Liver (tissue), 9 donors: ENCODE results near the gene ASIC1. TPM values are rescaled to one million over a fixed set of nuclear protein-coding genes. Genes with fewer than 3 reads are reported as not detected.

ENCODE experiments used
- DNase-seq: peaks from one replicate; pipeline ENCODE4 v3.0.0-alpha.2; 2017; ENCODE audit warnings: low spot score
- H3K27ac ChIP-seq, 2 donors: one replicate each; pipeline ENCODE4 v1.7.0; 2013; ENCODE audit warnings: inconsistent platforms in 2 of 2, low read length in 2 of 2, control low read depth in 1 of 2, low read depth in 1 of 2, mild to moderate bottlenecking in 1 of 2
- H3K27me3 ChIP-seq, 4 donors: one replicate each; pipeline versions ENCODE4 v1.6.1 to v1.7.0; 2013; ENCODE audit warnings: low read length in 3 of 4, inconsistent platforms in 1 of 4, mild to moderate bottlenecking in 1 of 4, moderate library complexity in 1 of 4; ENCODE audit not compliant: control insufficient read depth in 4 of 4, insufficient read depth in 4 of 4
- H3K36me3 ChIP-seq, 4 donors: one replicate each; pipeline versions ENCODE4 v1.6.1 to v1.7.0; 2013; ENCODE audit warnings: low read length in 3 of 4, mild to moderate bottlenecking in 3 of 4, low read depth in 1 of 4, moderate library complexity in 1 of 4; ENCODE audit not compliant: control insufficient read depth in 4 of 4, insufficient read depth in 3 of 4
- H3K4me1 ChIP-seq, 4 donors: one replicate each; pipeline versions ENCODE4 v1.6.1 to v1.7.0; 2013; ENCODE audit warnings: low read length in 3 of 4, mild to moderate bottlenecking in 3 of 4, moderate library complexity in 1 of 4; ENCODE audit not compliant: control insufficient read depth in 4 of 4, insufficient read depth in 4 of 4
- H3K4me3 ChIP-seq, 3 donors: one replicate each; pipeline versions ENCODE4 v1.6.1 to v1.7.0; 2013; ENCODE audit warnings: low read length in 3 of 3, control low read depth in 1 of 3, low read depth in 1 of 3, mild to moderate bottlenecking in 1 of 3
- H3K9ac ChIP-seq, 2 donors: one replicate each; pipeline ENCODE4 v1.7.0; 2013; ENCODE audit warnings: low read length in 2 of 2, mild to moderate bottlenecking in 2 of 2, moderate library complexity in 2 of 2, control low read depth in 1 of 2, low read depth in 1 of 2
- H3K9me3 ChIP-seq, 4 donors: one replicate each; pipeline versions ENCODE4 v1.6.1 to v1.7.0; 2013; ENCODE audit warnings: low read length in 3 of 4; ENCODE audit not compliant: control insufficient read depth in 4 of 4
- EGR1 ChIP-seq, 2 donors: IDR thresholded peaks; 2 replicates each; pipeline ENCODE4 v1.6.1; 2016 to 2018; ENCODE audit warnings: antibody characterized with exemption in 2 of 2, low read depth in 2 of 2
- FOXA1 ChIP-seq: IDR thresholded peaks from 2 replicates; pipeline ENCODE4 v1.6.1; 2016; ENCODE audit warnings: antibody characterized with exemption
- FOXA2 ChIP-seq: IDR thresholded peaks from 2 replicates; pipeline ENCODE4 v1.6.1; 2016; ENCODE audit warnings: antibody characterized with exemption
- GABPA ChIP-seq, 2 donors: IDR thresholded peaks in 1 of 2; conservative IDR thresholded peaks in 1 of 2; 2 replicates each; pipeline ENCODE4 v1.6.1; 2016; ENCODE audit warnings: antibody characterized with exemption in 2 of 2, mild to moderate bottlenecking in 1 of 2, moderate library complexity in 1 of 2
- HNF4A ChIP-seq, 2 donors: conservative IDR thresholded peaks; 2 replicates each; pipeline ENCODE4 v1.6.1; 2016; ENCODE audit warnings: antibody characterized with exemption in 2 of 2, mild to moderate bottlenecking in 2 of 2
- HNF4G ChIP-seq: IDR thresholded peaks from 2 replicates; pipeline ENCODE4 v1.6.1; 2016; ENCODE audit warnings: antibody characterized with exemption
- JUND ChIP-seq, 2 donors: IDR thresholded peaks; 2 replicates each; pipeline ENCODE4 v1.6.1; 2016; ENCODE audit warnings: antibody characterized with exemption in 2 of 2
- NR2F2 ChIP-seq: IDR thresholded peaks from 2 replicates; pipeline ENCODE4 v1.6.1; 2016; ENCODE audit warnings: antibody characterized with exemption
- RAD21 ChIP-seq, 2 donors: IDR thresholded peaks; 2 replicates each; pipeline ENCODE4 v1.6.1; 2016; ENCODE audit warnings: antibody characterized with exemption in 2 of 2, mild to moderate bottlenecking in 2 of 2
- REST ChIP-seq: IDR thresholded peaks from 2 replicates; pipeline ENCODE4 v1.6.1; 2016; ENCODE audit warnings: antibody characterized with exemption, mild to moderate bottlenecking
- RXRA ChIP-seq, 2 donors: IDR thresholded peaks; 2 replicates each; pipeline ENCODE4 v1.6.1; 2017 to 2018; ENCODE audit warnings: antibody characterized with exemption in 2 of 2, mild to moderate bottlenecking in 1 of 2
- SP1 ChIP-seq: IDR thresholded peaks from 2 replicates; pipeline ENCODE4 v1.6.1; 2018; ENCODE audit warnings: antibody characterized with exemption, mild to moderate bottlenecking
- TAF1 ChIP-seq: conservative IDR thresholded peaks from 2 replicates; pipeline ENCODE4 v1.6.1; 2016; ENCODE audit warnings: antibody characterized with exemption, mild to moderate bottlenecking
- YY1 ChIP-seq: IDR thresholded peaks from 2 replicates; pipeline ENCODE4 v1.6.1; 2016; ENCODE audit warnings: antibody characterized with exemption, mild to moderate bottlenecking
- ZBTB33 ChIP-seq: IDR thresholded peaks from 2 replicates; pipeline ENCODE4 v1.6.1; 2016; ENCODE audit warnings: antibody characterized with exemption
- WGBS: extraction: QIAGEN DNeasy Blood & Tissue Kit; methylation state at CpG from one replicate; pipeline ENCODE4 v1.1.7; 2013; 5-methylcytosine and 5-hydroxymethylcytosine counted together
- polyA plus RNA-seq, 2 donors: library from polyadenylated mRNA; stranded (reverse) in 1 of 2; unstranded in 1 of 2; fragments of 200-250 nt in 1 of 2; fragments of >200 nt in 1 of 2; fragmentation: Nextera tagmentation in 1 of 2; extraction: Ambion mirVana in 1 of 2; gene quantifications; one replicate each; pipeline versions ENCODE4 v1.2.1 to v1.2.3, GENCODE V29; 2013 to 2015
- total RNA-seq, 2 donors: library from RNA; depleted of rRNA; stranded (reverse); fragments of >200 nt; gene quantifications; one replicate each; pipeline ENCODE4 v1.2.3, GENCODE V29; 2014
- TF ChIP-seq, protein P1 (sequence below): fragments of 150-350 bp; IDR thresholded peaks from 2 replicates; pipeline ENCODE4 v1.5.1; 2017; ENCODE audit warnings: improper control_type of control experiment, low read depth, low read length; ENCODE audit not compliant: missing input control
- TF ChIP-seq, protein P2 (sequence below): IDR thresholded peaks from 2 replicates; pipeline ENCODE4 v1.6.1; 2016; ENCODE audit warnings: antibody characterized with exemption
- TF ChIP-seq, protein P3 (sequence below): IDR thresholded peaks from 2 replicates; pipeline ENCODE4 v1.6.1; 2016; ENCODE audit warnings: antibody characterized with exemption
- donor health status: healthy.
- donor health status: healthy.
- donor health status: healthy.
- donor health status: healthy.
- donor health status: healthy.

The ASIC1 gene
- total and polyA plus RNA-seq, 4 donors = 0.05 to 0.08 (median 0.06) TPM; not detected in 1

GRCh38 chr12:50111693-50112455 is 54.5 kb downstream of the ASIC1 start, which contains the start of gene COX14:
COX14 (plus strand) TSS chr12:50112236; CDS start chr12:50120044, 7,808 bp downstream.
- under 1% methylated on average over 59 of the region's 59 CpGs for WGBS
- peak; percentile 99 for DNase-seq
- Histone ChIP-seq H3K4me1 (peaks cover 22 to 53% (median 43%) of the 10 kb centered on the region in 4 donors), H3K36me3 (peaks cover 3 to 13% (median 7%) of the 10 kb centered on the region in 4 donors), H3K9me3 (no peaks in the 10 kb centered on the region), H3K27me3 (no peaks in the 10 kb centered on the region), H3K9ac (peak within 1 kb of the TSS; percentile 69 to 91), H3K4me3 (peak within 1 kb of the TSS; percentile 77 to 98 (median 98)), H3K27ac (peak within 1 kb of the TSS; percentile 95 to 97)
- TF ChIP-seq FOXA2 = no peak
- peak; percentile 85 for TF ChIP-seq YY1
- peak; percentile 43 to 80 for TF ChIP-seq JUND (IDR thresholded peaks at IDR 0.05)
- TF ChIP-seq TAF1 = peak; percentile 83
- TF ChIP-seq GABPA (IDR thresholded peaks at IDR 0.05 in 1 of 2, conservative IDR thresholded peaks at IDR 0.05 in 1 of 2) = peak; percentile 85 to 96
- TF ChIP-seq RXRA (IDR thresholded peaks at IDR 0.05) = peak; percentile 85 to 94
- TF ChIP-seq, protein P1, sequence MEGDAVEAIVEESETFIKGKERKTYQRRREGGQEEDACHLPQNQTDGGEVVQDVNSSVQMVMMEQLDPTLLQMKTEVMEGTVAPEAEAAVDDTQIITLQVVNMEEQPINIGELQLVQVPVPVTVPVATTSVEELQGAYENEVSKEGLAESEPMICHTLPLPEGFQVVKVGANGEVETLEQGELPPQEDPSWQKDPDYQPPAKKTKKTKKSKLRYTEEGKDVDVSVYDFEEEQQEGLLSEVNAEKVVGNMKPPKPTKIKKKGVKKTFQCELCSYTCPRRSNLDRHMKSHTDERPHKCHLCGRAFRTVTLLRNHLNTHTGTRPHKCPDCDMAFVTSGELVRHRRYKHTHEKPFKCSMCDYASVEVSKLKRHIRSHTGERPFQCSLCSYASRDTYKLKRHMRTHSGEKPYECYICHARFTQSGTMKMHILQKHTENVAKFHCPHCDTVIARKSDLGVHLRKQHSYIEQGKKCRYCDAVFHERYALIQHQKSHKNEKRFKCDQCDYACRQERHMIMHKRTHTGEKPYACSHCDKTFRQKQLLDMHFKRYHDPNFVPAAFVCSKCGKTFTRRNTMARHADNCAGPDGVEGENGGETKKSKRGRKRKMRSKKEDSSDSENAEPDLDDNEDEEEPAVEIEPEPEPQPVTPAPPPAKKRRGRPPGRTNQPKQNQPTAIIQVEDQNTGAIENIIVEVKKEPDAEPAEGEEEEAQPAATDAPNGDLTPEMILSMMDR = peak; percentile 79
- TF ChIP-seq, protein P2, sequence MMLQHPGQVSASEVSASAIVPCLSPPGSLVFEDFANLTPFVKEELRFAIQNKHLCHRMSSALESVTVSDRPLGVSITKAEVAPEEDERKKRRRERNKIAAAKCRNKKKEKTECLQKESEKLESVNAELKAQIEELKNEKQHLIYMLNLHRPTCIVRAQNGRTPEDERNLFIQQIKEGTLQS = peak; percentile 77
- TF ChIP-seq EGR1 (IDR thresholded peaks at IDR 0.05; ENCODE audit: low read depth in 2 of 2) = peak in 1 of 2 donors; percentile 75
- peak; percentile 86 for TF ChIP-seq ZBTB33
- peak; percentile 35 to 39 for TF ChIP-seq HNF4A (conservative IDR thresholded peaks at IDR 0.05)
- peak; percentile 56 for TF ChIP-seq NR2F2
- TF ChIP-seq REST = peak; percentile 74
- TF ChIP-seq, protein P3, sequence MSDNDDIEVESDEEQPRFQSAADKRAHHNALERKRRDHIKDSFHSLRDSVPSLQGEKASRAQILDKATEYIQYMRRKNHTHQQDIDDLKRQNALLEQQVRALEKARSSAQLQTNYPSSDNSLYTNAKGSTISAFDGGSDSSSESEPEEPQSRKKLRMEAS = peak; percentile 74
- TF ChIP-seq SP1 = peak; percentile 94
- no peak for TF ChIP-seq HNF4G
- TF ChIP-seq FOXA1 = no peak
- TF ChIP-seq RAD21 (IDR thresholded peaks at IDR 0.05) = peak; percentile 39 to 49
